Fibroblast of the aortic adventitia (primary cell): ENCODE results near the gene FGGY. TPM values are rescaled to one million over a fixed set of nuclear protein-coding genes. Genes with fewer than 3 reads are reported as not detected.

Experiments used
- DNase-seq: peaks from one replicate; pipeline ENCODE4 v3.0.0-alpha.2; 2010; ENCODE audit warnings: low read depth
- H3K4me3 ChIP-seq: 2 replicates; pipeline ENCODE4 v1.5.1; 2011; ENCODE audit warnings: low read depth, mild to moderate bottlenecking, control low read depth, low read length, moderate library complexity
- CTCF ChIP-seq: IDR thresholded peaks from 2 replicates; pipeline ENCODE4 v1.5.1; 2011; ENCODE audit warnings: mild to moderate bottlenecking, low read length, control low read depth, inconsistent platforms; ENCODE audit not compliant: insufficient read depth
- total RNA-seq: library from RNA; depleted of rRNA; stranded (reverse); fragments of >200 nt; gene quantifications from 2 replicates; pipeline ENCODE4 v1.2.3, GENCODE V29; 2012; ENCODE audit warnings: low replicate concordance

FGGY gene
- total RNA-seq, 1 donor, result 17.5 TPM

- peak; percentile 96 for DNase-seq
- no peak overlapping the region for H3K4me3 ChIP-seq
- TF ChIP-seq CTCF, result no peak
These were observed 441.7 kb downstream of the FGGY start for GRCh38 chr1:59738591-59739015.

GRCh38 chr1:59739111-59739510 is 442.2 kb downstream of the FGGY start:
- no peak for DNase-seq
- TF ChIP-seq CTCF, result no peak
- H3K4me3 ChIP-seq, result no peak overlapping the region

- no peak for TF ChIP-seq CTCF
- no peak overlapping the region for H3K4me3 ChIP-seq
These were observed 445.6 kb downstream of the FGGY start for GRCh38 chr1:59742526-59742925.

GRCh38 chr1:59743324-59744091 is 446.6 kb downstream of the FGGY start:
- peak; percentile 55 for DNase-seq
- no peak for TF ChIP-seq CTCF
- no peak overlapping the region for H3K4me3 ChIP-seq

More at GRCh38 chr1:59742526-59742925, 445.6 kb downstream of the FGGY start:
- no peak for DNase-seq

GRCh38 chr1:59747420-59748024 is 450.6 kb downstream of the FGGY start:
- H3K4me3 ChIP-seq, result no peak overlapping the region
- no peak for DNase-seq
- TF ChIP-seq CTCF, result no peak

GRCh38 chr1:59748123-59748522 is 451.2 kb downstream of the FGGY start:
- TF ChIP-seq CTCF, result no peak
- DNase-seq, result no peak
- H3K4me3 ChIP-seq, result no peak overlapping the region
